ENCODE results near the gene BTBD19.

The BTBD19 gene

GRCh38 chr1:44848456-44849181 lies 40.3 kb downstream of the BTBD19 start:
- H3K9me3 Mint-ChIP-seq: no peaks in the 10 kb centered on the region
- peaks cover 16% of the 10 kb centered on the region for H3K36me3 Mint-ChIP-seq (ENCODE audit: low read depth)
- no peak for TF ChIP-seq CTCF (IDR thresholded peaks at IDR 0.05; ENCODE audit: unreplicated experiment in 3 of 3)
- no peak overlapping the region for H3K4me3 Mint-ChIP-seq
- peaks cover 43% of the 10 kb centered on the region for H3K4me1 Mint-ChIP-seq
- H3K27me3 Mint-ChIP-seq (ENCODE audit: low read depth): peaks cover 4% of the 10 kb centered on the region
- H3K27ac Mint-ChIP-seq: peak overlapping the region; percentile 18 to 95 (median 92)

DNA sequence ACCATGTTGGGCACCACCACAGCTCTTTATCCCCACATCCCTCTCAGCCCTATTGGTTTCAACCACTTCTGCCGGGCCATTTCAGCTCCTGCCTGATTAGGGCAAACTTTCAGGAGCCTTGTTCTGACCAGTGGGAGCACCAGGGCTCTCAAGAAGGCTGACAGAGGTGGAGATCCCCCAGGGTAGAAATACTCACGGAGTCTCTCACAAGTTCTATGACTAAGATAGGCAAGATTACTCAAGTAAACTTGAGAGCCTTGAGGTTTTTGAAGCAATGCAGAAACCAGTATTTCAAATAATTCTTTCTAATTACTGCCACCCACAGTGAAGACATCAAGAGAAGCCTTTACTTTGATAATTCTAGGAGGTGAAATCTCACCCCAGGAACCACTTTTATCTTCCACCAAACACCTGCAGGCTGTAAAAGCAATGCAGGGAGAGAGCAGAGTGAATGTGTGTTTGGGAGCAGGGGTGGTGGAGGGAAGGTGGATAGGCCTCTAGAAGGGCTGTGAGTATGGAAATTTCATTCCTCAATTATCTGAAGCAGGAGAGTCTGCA lies 41.3 kb downstream of the BTBD19 start:
- TF ChIP-seq CTCF (IDR thresholded peaks at IDR 0.05; ENCODE audit: unreplicated experiment in 3 of 3): no peak
- H3K9me3 Mint-ChIP-seq: no peaks in the 10 kb centered on the region
- peaks cover 36% of the 10 kb centered on the region for H3K4me1 Mint-ChIP-seq
- H3K27me3 Mint-ChIP-seq (ENCODE audit: low read depth): no peaks in the 10 kb centered on the region
- H3K27ac Mint-ChIP-seq: peak overlapping the region in 2 of 3 experiments; percentile 64 to 95
- no peak overlapping the region for H3K4me3 Mint-ChIP-seq
- peaks cover 22% of the 10 kb centered on the region for H3K36me3 Mint-ChIP-seq (ENCODE audit: low read depth)

GRCh38 chr1:44851308-44851707 lies 43.0 kb downstream of the BTBD19 start:
- no peaks in the 10 kb centered on the region for H3K9me3 Mint-ChIP-seq
- no peak overlapping the region for H3K4me3 Mint-ChIP-seq
- H3K36me3 Mint-ChIP-seq (ENCODE audit: low read depth): peaks cover 35% of the 10 kb centered on the region
- peaks cover 30% of the 10 kb centered on the region for H3K4me1 Mint-ChIP-seq
- H3K27ac Mint-ChIP-seq: no peak overlapping the region
- no peaks in the 10 kb centered on the region for H3K27me3 Mint-ChIP-seq (ENCODE audit: low read depth)
- TF ChIP-seq CTCF (IDR thresholded peaks at IDR 0.05; ENCODE audit: unreplicated experiment in 3 of 3): no peak

GRCh38 chr1:44853201-44853600 lies 44.9 kb downstream of the BTBD19 start:
- no peak for TF ChIP-seq CTCF (IDR thresholded peaks at IDR 0.05; ENCODE audit: unreplicated experiment in 3 of 3)
- H3K9me3 Mint-ChIP-seq: no peaks in the 10 kb centered on the region
- no peak overlapping the region for H3K4me3 Mint-ChIP-seq
- peaks cover 46% of the 10 kb centered on the region for H3K36me3 Mint-ChIP-seq (ENCODE audit: low read depth)
- peaks cover 20% of the 10 kb centered on the region for H3K4me1 Mint-ChIP-seq
- no peak overlapping the region for H3K27ac Mint-ChIP-seq
- H3K27me3 Mint-ChIP-seq (ENCODE audit: low read depth): no peaks in the 10 kb centered on the region

DNA sequence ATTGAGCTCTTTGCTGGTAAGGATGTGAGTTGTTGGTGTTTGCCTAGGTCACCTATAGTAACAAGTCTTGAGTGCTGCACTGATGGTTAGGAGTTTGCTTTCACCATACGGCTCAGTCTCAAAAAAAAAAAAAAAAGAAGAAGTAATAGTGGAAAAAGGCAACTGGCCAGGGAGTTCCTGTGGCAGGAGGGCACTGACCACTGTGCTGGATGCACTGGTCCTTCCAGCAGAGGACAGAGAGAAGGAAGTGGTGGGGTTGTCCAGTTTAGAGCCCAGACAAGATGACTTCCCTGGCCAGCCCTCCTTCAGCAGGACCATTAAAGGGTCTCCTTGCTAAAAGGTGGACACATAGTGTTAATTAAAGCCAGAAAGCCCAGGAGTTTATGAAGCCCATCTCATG lies 46.6 kb downstream of the BTBD19 start:
- peaks cover 2% of the 10 kb centered on the region for H3K4me1 Mint-ChIP-seq
- peaks cover 43% of the 10 kb centered on the region for H3K36me3 Mint-ChIP-seq (ENCODE audit: low read depth)
- H3K9me3 Mint-ChIP-seq: no peaks in the 10 kb centered on the region
- no peak overlapping the region for H3K4me3 Mint-ChIP-seq
- no peak overlapping the region for H3K27ac Mint-ChIP-seq
- no peak for TF ChIP-seq CTCF (IDR thresholded peaks at IDR 0.05; ENCODE audit: unreplicated experiment in 3 of 3)
- no peaks in the 10 kb centered on the region for H3K27me3 Mint-ChIP-seq (ENCODE audit: low read depth)

DNA sequence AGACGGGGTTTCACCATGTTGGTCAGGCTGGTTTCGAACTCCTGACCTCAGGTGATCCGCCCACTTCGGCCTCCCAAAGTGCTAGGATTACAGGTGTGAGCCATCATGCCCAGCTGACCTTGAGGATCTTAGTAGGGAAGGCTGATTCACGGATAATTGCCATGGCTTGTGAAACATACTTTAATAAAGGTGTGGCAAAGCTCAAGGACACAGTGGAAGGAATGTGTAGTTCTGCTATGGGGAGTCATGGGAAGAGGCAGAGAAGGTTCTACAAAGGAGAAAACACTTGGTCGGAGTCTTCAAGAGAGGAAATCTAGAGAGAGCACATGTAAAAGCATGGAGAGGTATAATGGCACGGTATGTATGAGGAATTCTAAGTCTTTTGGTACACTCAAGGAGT lies 47.4 kb downstream of the BTBD19 start:
- no peaks in the 10 kb centered on the region for H3K27me3 Mint-ChIP-seq (ENCODE audit: low read depth)
- H3K4me3 Mint-ChIP-seq: no peak overlapping the region
- no peak overlapping the region for H3K27ac Mint-ChIP-seq
- H3K9me3 Mint-ChIP-seq: no peaks in the 10 kb centered on the region
- no peak for TF ChIP-seq CTCF (IDR thresholded peaks at IDR 0.05; ENCODE audit: unreplicated experiment in 3 of 3)
- peaks cover 5% of the 10 kb centered on the region for H3K4me1 Mint-ChIP-seq
- peaks cover 41% of the 10 kb centered on the region for H3K36me3 Mint-ChIP-seq (ENCODE audit: low read depth)
